H1 (cell line): Measurements from ENCODE around the gene IVNS1ABP.

Experiments
- BRCA1 ChIP-seq: IDR thresholded peaks from 2 replicates; pipeline ENCODE4 v1.6.1; 2012; ENCODE audit warnings: low read depth, low read length, improper control_type of control experiment
- CREB1 ChIP-seq: IDR thresholded peaks from 2 replicates; pipeline ENCODE4 v1.6.1; 2012; ENCODE audit warnings: inconsistent platforms
- EZH2 ChIP-seq: fragments of 200-600 bp; sonication (generic); IDR thresholded peaks from 2 replicates; pipeline ENCODE4 v1.7.1; 2012; ENCODE audit warnings: low read depth, mild to moderate bottlenecking, moderate library complexity, low read length, inconsistent platforms; ENCODE audit not compliant: severe bottlenecking
- GTF2F1 ChIP-seq: IDR thresholded peaks from 2 replicates; pipeline ENCODE4 v1.6.1; 2012; ENCODE audit warnings: low read depth, low read length, improper control_type of control experiment, borderline replicate concordance
- JUND ChIP-seq: IDR thresholded peaks from 2 replicates; pipeline ENCODE4 v1.6.1; 2011; ENCODE audit warnings: mild to moderate bottlenecking, improper control_type of control experiment, low read length
- PHF8 ChIP-seq: fragments of 200-600 bp; sonication (generic); conservative IDR thresholded peaks from 2 replicates; pipeline ENCODE4 v1.7.1; 2012; ENCODE audit warnings: low read depth, mild to moderate bottlenecking, inconsistent platforms, low read length, moderate library complexity
- POLR2A ChIP-seq, 2 experiments: IDR thresholded peaks; 1 replicate in 1 of 2; 2 replicates in 1 of 2; pipeline ENCODE4 v1.6.1; 2011; ENCODE audit warnings: low read depth in 2 of 2, low read length in 2 of 2, mild to moderate bottlenecking in 2 of 2; ENCODE audit errors: control extremely low read depth in 1 of 2
- POLR2AphosphoS5 ChIP-seq: IDR thresholded peaks from 2 replicates; pipeline ENCODE4 v1.6.1; 2011; ENCODE audit warnings: low read depth, low read length
- ZNF274 ChIP-seq: IDR thresholded peaks from 2 replicates; pipeline ENCODE4 v1.7.0; 2012; ENCODE audit warnings: low read length, borderline replicate concordance; ENCODE audit errors: extremely low read depth
- TF ChIP-seq, protein P1 (sequence below), 3 experiments: IDR thresholded peaks; 1 replicate in 2 of 3; 2 replicates in 1 of 3; pipeline versions ENCODE4 v1.5.1 to v1.6.1; 2011; ENCODE audit warnings: low read length in 3 of 3, mild to moderate bottlenecking in 3 of 3, inconsistent platforms in 2 of 3, low read depth in 1 of 3, moderate library complexity in 1 of 3; ENCODE audit not compliant: insufficient read depth in 1 of 3; ENCODE audit errors: control extremely low read depth in 1 of 3

DNA sequence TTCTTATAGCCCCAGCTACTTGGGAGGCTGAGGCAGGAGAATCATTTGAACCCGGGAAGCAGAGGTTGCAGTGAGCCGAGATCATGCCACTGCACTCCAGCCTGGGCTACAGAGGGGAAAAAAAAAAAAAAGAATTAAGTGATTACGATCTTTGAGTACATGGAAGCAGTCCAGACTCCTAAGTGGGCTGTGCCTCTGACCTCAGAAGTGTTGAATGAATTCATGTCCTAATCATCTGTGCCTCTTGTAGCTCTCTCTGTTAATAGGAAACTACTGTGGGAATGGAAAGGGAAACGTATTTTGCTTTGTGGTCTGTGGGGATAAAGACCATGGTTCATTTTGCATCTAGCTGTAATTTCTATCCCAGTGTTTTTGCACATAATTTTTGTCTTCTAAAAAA is 8.4 kb upstream of the IVNS1ABP start:
- no peak for TF ChIP-seq POLR2AphosphoS5
- no peak for TF ChIP-seq BRCA1
- no peak for TF ChIP-seq GTF2F1
- TF ChIP-seq POLR2A (IDR thresholded peaks at IDR 0.05; ENCODE audit: control extremely low read depth in 1 of 2, low read depth in 2 of 2, low read length in 2 of 2) = no peak
- no peak for TF ChIP-seq EZH2
- TF ChIP-seq ZNF274 = no peak
- TF ChIP-seq, protein P1, sequence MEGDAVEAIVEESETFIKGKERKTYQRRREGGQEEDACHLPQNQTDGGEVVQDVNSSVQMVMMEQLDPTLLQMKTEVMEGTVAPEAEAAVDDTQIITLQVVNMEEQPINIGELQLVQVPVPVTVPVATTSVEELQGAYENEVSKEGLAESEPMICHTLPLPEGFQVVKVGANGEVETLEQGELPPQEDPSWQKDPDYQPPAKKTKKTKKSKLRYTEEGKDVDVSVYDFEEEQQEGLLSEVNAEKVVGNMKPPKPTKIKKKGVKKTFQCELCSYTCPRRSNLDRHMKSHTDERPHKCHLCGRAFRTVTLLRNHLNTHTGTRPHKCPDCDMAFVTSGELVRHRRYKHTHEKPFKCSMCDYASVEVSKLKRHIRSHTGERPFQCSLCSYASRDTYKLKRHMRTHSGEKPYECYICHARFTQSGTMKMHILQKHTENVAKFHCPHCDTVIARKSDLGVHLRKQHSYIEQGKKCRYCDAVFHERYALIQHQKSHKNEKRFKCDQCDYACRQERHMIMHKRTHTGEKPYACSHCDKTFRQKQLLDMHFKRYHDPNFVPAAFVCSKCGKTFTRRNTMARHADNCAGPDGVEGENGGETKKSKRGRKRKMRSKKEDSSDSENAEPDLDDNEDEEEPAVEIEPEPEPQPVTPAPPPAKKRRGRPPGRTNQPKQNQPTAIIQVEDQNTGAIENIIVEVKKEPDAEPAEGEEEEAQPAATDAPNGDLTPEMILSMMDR (IDR thresholded peaks at IDR 0.05; ENCODE audit: control extremely low read depth in 1 of 3, insufficient read depth in 1 of 3, low read depth in 1 of 3, low read length in 3 of 3) = no peak
- no peak for TF ChIP-seq JUND
- TF ChIP-seq CREB1 = no peak
- TF ChIP-seq PHF8 = no peak
